Fibroblast of pulmonary artery (primary cell): Measurements from ENCODE around the gene CCDC34.

Source experiments
- DNase-seq: peaks from one replicate; pipeline ENCODE4 v3.0.0-alpha.2; 2010; ENCODE audit warnings: low read depth
- H3K4me3 ChIP-seq: replicated peaks from 2 replicates; pipeline ENCODE4 v1.5.1; 2011; ENCODE audit warnings: low read depth, mild to moderate bottlenecking, control low read depth, low read length, moderate library complexity
- TF ChIP-seq, protein P1 (sequence below): IDR thresholded peaks from 2 replicates; pipeline ENCODE4 v1.5.1; 2011; ENCODE audit warnings: mild to moderate bottlenecking, control low read depth, low read length, inconsistent platforms; ENCODE audit errors: missing control alignments

The CCDC34 gene

DNA sequence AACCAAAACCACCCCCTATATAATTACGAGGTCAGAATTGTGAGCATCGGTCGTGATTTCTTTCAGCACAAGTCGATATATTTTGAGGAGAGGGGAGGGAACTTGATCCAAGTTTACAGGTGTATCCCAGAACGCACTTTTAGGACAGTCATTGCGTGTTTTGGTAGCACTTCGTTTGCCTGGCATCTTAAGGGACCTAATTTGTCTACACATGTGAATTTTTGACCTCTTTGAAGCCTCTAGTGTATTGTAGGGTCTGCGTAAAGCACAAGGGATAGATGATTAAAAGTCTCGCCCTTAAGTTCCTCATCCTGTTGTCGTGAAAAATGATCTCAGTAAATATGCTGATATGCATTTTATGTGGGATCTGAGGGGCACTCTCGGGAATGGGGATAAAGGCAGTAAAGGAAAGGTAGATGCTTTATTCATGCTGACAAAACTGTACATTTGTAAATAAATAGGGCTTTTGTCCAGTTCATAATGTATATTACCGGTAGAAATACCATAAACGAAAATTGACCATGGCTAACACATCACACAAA is 632 bp upstream of the CCDC34 start:
- TF ChIP-seq, protein P1, sequence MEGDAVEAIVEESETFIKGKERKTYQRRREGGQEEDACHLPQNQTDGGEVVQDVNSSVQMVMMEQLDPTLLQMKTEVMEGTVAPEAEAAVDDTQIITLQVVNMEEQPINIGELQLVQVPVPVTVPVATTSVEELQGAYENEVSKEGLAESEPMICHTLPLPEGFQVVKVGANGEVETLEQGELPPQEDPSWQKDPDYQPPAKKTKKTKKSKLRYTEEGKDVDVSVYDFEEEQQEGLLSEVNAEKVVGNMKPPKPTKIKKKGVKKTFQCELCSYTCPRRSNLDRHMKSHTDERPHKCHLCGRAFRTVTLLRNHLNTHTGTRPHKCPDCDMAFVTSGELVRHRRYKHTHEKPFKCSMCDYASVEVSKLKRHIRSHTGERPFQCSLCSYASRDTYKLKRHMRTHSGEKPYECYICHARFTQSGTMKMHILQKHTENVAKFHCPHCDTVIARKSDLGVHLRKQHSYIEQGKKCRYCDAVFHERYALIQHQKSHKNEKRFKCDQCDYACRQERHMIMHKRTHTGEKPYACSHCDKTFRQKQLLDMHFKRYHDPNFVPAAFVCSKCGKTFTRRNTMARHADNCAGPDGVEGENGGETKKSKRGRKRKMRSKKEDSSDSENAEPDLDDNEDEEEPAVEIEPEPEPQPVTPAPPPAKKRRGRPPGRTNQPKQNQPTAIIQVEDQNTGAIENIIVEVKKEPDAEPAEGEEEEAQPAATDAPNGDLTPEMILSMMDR = no peak
- DNase-seq = no peak
- H3K4me3 ChIP-seq = peak overlapping the region; percentile 78

DNA sequence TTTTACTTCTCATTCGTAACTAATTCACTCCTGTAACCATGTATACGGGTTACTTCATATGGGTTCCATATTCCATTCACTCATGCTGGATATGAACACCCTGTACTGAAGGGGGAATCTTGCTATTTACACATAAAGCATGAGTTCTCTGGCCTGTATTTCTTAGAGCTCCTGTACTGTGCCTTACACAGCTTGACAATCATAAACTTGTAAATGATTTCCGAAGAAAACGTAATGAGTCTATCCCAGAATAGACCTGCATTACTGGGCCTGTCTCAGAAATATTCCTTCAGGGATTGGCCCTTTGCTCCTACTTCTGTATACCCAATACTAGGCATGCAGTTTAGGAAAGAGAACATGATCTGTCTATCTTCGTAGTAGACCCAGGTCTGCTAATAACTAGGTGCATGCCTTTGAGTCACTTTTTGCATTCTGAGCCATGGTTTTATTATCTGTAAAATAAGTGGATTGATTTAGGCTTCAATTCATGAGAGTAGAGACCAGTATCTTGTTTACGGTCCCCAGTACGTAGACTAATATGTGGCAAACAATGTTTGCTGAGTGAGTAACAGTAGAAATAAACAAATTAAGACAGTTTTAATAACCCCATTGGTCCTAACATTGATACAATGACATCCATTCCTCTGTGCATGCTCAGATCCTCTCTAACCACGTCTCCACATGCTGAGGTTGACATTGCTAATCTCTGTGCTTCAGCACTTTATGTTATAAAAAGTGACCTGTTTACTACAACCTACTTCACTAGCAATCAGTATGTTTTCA is 1.2 kb downstream of the CCDC34 start:
- no peak for DNase-seq
- H3K4me3 ChIP-seq = peak overlapping the region; percentile 78
- TF ChIP-seq, protein P1 = no peak

DNA sequence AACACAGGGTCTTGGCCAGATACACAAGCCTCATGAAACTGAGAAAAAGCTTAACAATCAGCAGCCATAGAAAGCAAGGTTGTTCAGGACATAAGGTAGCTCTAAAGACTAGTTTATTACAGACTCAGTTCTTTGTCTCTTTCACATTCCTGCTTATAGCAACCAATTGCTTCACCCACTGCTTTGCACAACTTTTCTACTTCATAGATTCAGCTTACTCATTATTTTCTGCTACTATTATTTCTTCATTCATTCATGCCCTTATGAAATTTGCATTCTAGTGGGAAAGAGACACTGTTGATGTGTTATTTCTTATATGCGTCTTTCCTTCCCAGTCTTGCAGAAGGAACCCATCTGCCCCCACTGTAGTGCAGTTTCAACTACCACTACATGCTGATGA is 4.7 kb downstream of the CCDC34 start:
- DNase-seq = peak; percentile 47
- H3K4me3 ChIP-seq = no peak overlapping the region
- TF ChIP-seq, protein P1 = no peak

DNA sequence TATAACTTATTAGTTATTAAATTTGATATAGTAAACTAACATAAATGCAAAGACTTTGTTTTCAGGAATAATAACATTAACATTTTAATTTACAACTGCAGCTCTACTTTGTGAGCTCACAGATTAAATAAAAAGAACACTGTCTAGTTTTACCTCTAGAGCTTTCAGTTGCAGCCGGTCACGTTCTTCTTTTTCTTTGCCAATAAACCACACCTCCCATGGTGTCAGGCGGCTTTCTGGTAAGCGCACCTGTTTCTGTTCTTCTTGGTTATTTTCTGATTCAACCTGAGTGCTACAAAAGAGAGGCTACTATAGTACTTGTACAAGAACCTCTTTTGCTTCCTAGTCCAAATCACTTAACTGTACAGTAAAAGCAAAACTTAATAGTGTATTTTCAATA is 5.8 kb downstream of the CCDC34 start:
- H3K4me3 ChIP-seq = no peak overlapping the region
- TF ChIP-seq, protein P1 = no peak
- no peak for DNase-seq

DNA sequence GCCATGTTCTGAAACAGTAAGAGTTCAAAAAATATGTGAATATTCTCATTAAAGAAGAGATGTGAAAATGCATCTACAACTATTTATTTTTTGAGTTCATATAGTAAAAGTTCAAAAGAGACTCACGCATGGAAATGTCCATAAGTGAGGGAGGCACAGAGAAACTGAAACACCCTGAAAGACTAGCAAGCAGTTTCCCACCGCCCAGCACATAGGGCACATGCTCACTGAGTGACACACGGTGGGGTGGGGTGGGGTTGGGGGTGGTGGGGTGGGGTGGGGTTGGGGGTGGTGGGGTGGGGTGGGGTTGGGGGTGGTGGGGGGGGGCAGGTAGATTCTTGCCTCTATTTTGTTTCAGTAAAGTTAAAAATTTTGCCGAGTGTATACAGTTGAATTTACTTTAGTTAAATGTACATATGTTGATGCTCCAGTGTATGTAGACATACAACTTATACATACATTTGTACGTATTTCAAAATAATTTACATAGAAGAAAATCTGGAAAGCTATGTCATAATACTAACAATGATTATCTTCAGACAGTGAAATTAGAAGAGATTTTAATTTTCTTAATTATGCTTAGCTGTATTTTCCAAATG is 6.3 kb downstream of the CCDC34 start:
- TF ChIP-seq, protein P1 = no peak
- no peak overlapping the region for H3K4me3 ChIP-seq

DNA sequence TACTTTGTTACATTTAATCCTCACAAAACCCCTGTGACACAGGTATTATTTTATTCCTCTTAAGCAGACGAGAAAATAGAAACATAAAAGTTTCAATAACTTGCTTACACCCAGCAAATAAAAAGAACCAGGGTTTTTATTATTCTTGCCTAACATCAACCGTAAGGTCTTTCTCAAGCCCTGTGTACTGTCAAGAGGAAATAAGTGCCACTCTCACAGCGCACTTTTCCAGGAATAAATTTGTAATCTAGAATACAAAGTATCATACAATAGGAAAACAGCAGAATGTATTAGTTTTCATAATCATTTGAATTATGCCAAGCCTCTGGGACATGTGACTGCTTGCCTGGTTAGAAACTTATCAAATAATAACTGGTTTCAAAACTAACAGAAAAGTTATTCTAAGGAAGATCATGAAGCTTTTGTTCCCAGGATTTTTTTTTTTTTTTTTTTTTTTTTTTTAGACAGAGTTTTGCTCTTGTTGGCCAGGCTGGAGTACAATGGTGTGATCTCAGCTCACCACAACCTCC is 7.4 kb downstream of the CCDC34 start:
- DNase-seq = no peak
- TF ChIP-seq, protein P1 = no peak
- H3K4me3 ChIP-seq = no peak overlapping the region

More for the DNA sequence above, 6.3 kb downstream of the CCDC34 start:
- no peak for DNase-seq
